H1 (cell line): ENCODE measurements around the gene LTBP1. TPM values are rescaled to one million over a fixed set of nuclear protein-coding genes. Genes with fewer than 3 reads are reported as not detected.

Experiments used
- CBX8 ChIP-seq: fragments of 300-800, 300-1000 bp; sonication (generic); IDR thresholded peaks from 2 replicates; pipeline ENCODE4 v1.7.1; 2016; ENCODE audit warnings: low read depth, low read length, borderline replicate concordance
- NRF1 ChIP-seq: IDR thresholded peaks from 2 replicates; pipeline ENCODE4 v1.6.1; 2011; ENCODE audit warnings: mild to moderate bottlenecking, low read depth, low read length, improper control_type of control experiment
- PHF8 ChIP-seq: fragments of 200-600 bp; sonication (generic); conservative IDR thresholded peaks from 2 replicates; pipeline ENCODE4 v1.7.1; 2012; ENCODE audit warnings: low read depth, mild to moderate bottlenecking, inconsistent platforms, low read length, moderate library complexity
- polyA plus RNA-seq, 7 experiments: library from polyadenylated mRNA; depleted of rRNA in 3 of 7; stranded (reverse) in 5 of 7; unstranded in 2 of 7; fragments of >200 nt in 5 of 7; fragments of 200-250 nt in 2 of 7; gene quantifications; 1 replicate in 5 of 7; 2 replicates in 1 of 7; 4 replicates in 1 of 7; pipeline versions ENCODE4 v1.2.1 to v1.2.3, GENCODE V29; 2011 to 2013; ENCODE audit warnings: missing spikeins in 2 of 7, mixed read lengths in 2 of 7
- total RNA-seq: library from RNA; stranded (reverse); fragmentation: NEBNext Ultra II Directional; extraction: Animal tissue kit (Norgen Biotek cat#: 25700); gene quantifications from 2 replicates; pipeline ENCODE4 v1.2.1, GENCODE V29; 2021
- TF ChIP-seq, protein P1 (sequence below): IDR thresholded peaks from 2 replicates; pipeline ENCODE4 v1.6.1; 2012; ENCODE audit warnings: inconsistent platforms

LTBP1 gene
- total and polyA plus RNA-seq, 2 of the 8 experiments (the other 6 are each of a cell fraction or from before 2014, with no cell fraction given) = 15.4 to 24.7 TPM

DNA sequence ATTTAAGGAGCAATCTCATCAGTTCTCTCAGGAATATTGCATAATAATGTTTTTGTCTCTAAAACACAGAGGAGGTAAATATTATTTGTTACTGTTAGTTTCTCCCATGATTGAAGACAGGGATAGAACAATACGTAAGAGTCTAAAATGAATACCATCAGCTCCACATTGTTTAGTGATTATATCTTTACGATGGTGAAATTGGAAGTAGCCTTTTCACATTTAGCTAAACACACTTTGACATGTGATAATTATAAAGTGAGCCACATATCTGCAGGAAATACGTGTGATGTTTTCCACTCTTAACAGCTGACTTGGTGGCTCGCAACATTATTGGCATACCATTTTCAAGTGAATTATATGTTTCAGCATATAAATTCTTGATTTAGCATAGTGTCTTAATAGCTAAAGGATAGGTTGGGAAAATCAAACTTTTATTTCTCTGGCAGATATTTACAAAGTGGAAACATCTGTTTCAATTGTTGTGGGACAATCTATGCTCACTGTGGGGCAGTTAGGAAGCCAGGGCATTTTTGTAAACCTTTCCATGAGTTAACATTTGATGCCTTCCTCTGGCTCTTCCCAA lies 321.6 kb downstream of the LTBP1 start (continued):
- TF ChIP-seq, protein P1, sequence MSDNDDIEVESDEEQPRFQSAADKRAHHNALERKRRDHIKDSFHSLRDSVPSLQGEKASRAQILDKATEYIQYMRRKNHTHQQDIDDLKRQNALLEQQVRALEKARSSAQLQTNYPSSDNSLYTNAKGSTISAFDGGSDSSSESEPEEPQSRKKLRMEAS = no peak
- TF ChIP-seq PHF8 (no peak), CBX8 (no peak), NRF1 (no peak)
